ENCODE data around the gene TCF4. TPM values are rescaled to one million over a fixed set of nuclear protein-coding genes. Genes with fewer than 3 reads are reported as not detected.

Gene TCF4
- total RNA-seq, 1 experiment from 2014 or later, result 0.42 TPM

GRCh38 chr18:55221622-55222021 lies 366.4 kb downstream of the TCF4 start:
- DNase-seq (ENCODE audit: low read depth, low spot score), result no peak
- ChIA-PET RAD21 (ENCODE audit: low non-redundant PET in 1 of 2, low total read pairs in 2 of 2, uncharacterized antibody in 2 of 2, unreplicated experiment in 2 of 2) (no interaction called here), POLR2A (no interaction called here), CTCF (no interaction called here)
- no peaks in the 10 kb centered on the region for H3K9me2 ChIP-seq (ENCODE audit: insufficient read depth)
- H4K20me1 ChIP-seq (ENCODE audit: insufficient read depth), result no peaks in the 10 kb centered on the region
- TF ChIP-seq ATF3 (IDR thresholded peaks at IDR 0.05) (no peak), FOSL1 (IDR thresholded peaks at IDR 0.05; ENCODE audit: low read depth) (no peak), EZH2 (IDR thresholded peaks at IDR 0.05) (no peak)
- peaks cover 7% of the 10 kb centered on the region; the same call in 1 of the 2 replicates for H3K27me3 ChIP-seq (ENCODE audit: insufficient read depth, low read length)
- no peak overlapping the region for H2AFZ ChIP-seq (ENCODE audit: low read depth, low read length, poor library complexity, severe bottlenecking)
- H3K4me2 ChIP-seq (ENCODE audit: low read length), result no peak overlapping the region
- no peaks in the 10 kb centered on the region for H3K4me1 ChIP-seq (ENCODE audit: control insufficient read depth in 1 of 2, insufficient read depth in 2 of 2, low read length in 2 of 2)
- no peaks in the 10 kb centered on the region for H3K36me3 ChIP-seq (ENCODE audit: control insufficient read depth in 1 of 2, insufficient read depth in 2 of 2, low read length in 2 of 2)
- no peak for ATAC-seq
- no TSS peak for BruUV-seq (replicated peaks)
- intact Hi-C loops (cut with micrococcal nuclease), result no loop called here
- H3K79me2 ChIP-seq (ENCODE audit: insufficient read depth, low read length), result no peaks in the 10 kb centered on the region
- H3K4me3 ChIP-seq (replicated peaks in 1 of 2; ENCODE audit: low read depth in 1 of 2, low read length in 2 of 2), result no peak overlapping the region
- no peak overlapping the region for H3K9ac ChIP-seq (ENCODE audit: low read length)
- H3K27ac ChIP-seq (ENCODE audit: low read depth, low read length), result no peak overlapping the region
- H3K9me3 ChIP-seq (ENCODE audit: control insufficient read depth in 1 of 2, insufficient read depth in 1 of 2, low read depth in 1 of 2, low read length in 2 of 2), result no peaks in the 10 kb centered on the region

- intact Hi-C loops (cut with micrococcal nuclease), result no loop called here
- ATAC-seq, result no peak
- H3K27me3 ChIP-seq (ENCODE audit: insufficient read depth, low read length), result peaks cover 6% of the 10 kb centered on the region; the same call in 1 of the 2 replicates
- H3K4me2 ChIP-seq (ENCODE audit: low read length), result no peak overlapping the region
- H3K79me2 ChIP-seq (ENCODE audit: insufficient read depth, low read length), result no peaks in the 10 kb centered on the region
- H3K27ac ChIP-seq (ENCODE audit: low read depth, low read length), result no peak overlapping the region
- no peaks in the 10 kb centered on the region for H3K9me2 ChIP-seq (ENCODE audit: insufficient read depth)
- no peaks in the 10 kb centered on the region for H3K9me3 ChIP-seq (ENCODE audit: control insufficient read depth in 1 of 2, insufficient read depth in 1 of 2, low read depth in 1 of 2, low read length in 2 of 2)
- H3K36me3 ChIP-seq (ENCODE audit: control insufficient read depth in 1 of 2, insufficient read depth in 2 of 2, low read length in 2 of 2), result no peaks in the 10 kb centered on the region
- no peak overlapping the region for H3K9ac ChIP-seq (ENCODE audit: low read length)
- CTCF ChIA-PET, result no interaction called here
- no peak overlapping the region for H3K4me3 ChIP-seq (replicated peaks in 1 of 2; ENCODE audit: low read depth in 1 of 2, low read length in 2 of 2)
- no peaks in the 10 kb centered on the region for H3K4me1 ChIP-seq (ENCODE audit: control insufficient read depth in 1 of 2, insufficient read depth in 2 of 2, low read length in 2 of 2)
- no peaks in the 10 kb centered on the region for H4K20me1 ChIP-seq (ENCODE audit: insufficient read depth)
- no peak overlapping the region for H2AFZ ChIP-seq (ENCODE audit: low read depth, low read length, poor library complexity, severe bottlenecking)
- no peak for DNase-seq (ENCODE audit: low read depth, low spot score)
- TF ChIP-seq JUND (IDR thresholded peaks at IDR 0.05) (no peak), YY1 (IDR thresholded peaks at IDR 0.05; ENCODE audit: extremely low read depth, insufficient replicate concordance, low read depth, low read length) (no peak), SIN3A (IDR thresholded peaks at IDR 0.05; ENCODE audit: low read depth) (no peak), EGR1 (IDR thresholded peaks at IDR 0.05; ENCODE audit: low read depth) (no peak), SRF (IDR thresholded peaks at IDR 0.05; ENCODE audit: low read depth) (no peak), MAX (IDR thresholded peaks at IDR 0.05) (no peak), ZNF274 (IDR thresholded peaks at IDR 0.05; ENCODE audit: low read depth, low read length) (no peak), SP1 (IDR thresholded peaks at IDR 0.05; ENCODE audit: low read depth) (no peak), CEBPB (IDR thresholded peaks at IDR 0.05; ENCODE audit: low read depth) (no peak)
- RAD21 ChIA-PET (ENCODE audit: low non-redundant PET in 1 of 2, low total read pairs in 2 of 2, uncharacterized antibody in 2 of 2, unreplicated experiment in 2 of 2), result no interaction called here
- BruUV-seq (replicated peaks), result no TSS peak
- POLR2A ChIA-PET, result no interaction called here
These were observed 367.5 kb downstream of the TCF4 start for GRCh38 chr18:55220523-55220922.
